EH (cell line): Measurements from ENCODE around the gene PIWIL4.
A peak's percentile ranks its signal among the peaks of the same experiment; 100 is the strongest.

Experiments
- DNase-seq: peaks from one replicate; pipeline ENCODE4 v3.0.0-alpha.2; 2015; ENCODE audit warnings: low read depth

Gene PIWIL4

GRCh38 chr11:94567181-94567670 lies at the start of gene PIWIL4:
Gene PIWIL4, plus strand, starts transcription at chr11:94567368. Its CDS starts 151 bp downstream, at chr11:94567519.
- no peak for DNase-seq

GRCh38 chr11:94518300-94518699 lies 48.9 kb upstream of the PIWIL4 start:
- no peak for DNase-seq

DNA sequence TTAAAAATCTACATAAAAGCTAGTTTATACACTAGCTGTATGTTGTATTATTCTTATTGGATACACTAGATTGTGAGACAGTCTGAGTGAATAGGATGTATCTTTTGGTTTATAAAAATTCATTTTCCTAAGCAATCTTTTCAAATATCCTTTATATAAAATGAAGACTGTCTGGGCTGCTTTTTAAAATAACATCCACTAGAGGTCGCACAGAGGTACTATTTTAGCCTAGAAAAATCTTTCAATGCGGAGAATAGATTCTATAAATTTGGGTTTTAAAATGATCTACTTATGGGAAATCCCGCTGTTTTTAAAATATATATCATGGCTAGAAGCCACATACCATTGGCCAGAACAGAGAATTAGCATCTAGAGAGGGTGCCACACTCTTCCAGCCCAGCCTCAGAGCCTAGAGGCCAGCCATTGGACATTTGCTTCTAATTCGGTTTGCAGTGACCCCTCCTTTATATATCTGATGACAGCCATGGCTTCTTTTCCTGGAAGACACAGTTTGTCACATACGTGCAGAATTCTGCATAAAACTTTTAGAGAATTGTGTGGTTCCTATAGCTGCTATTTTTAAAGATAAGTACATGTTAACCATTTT lies 47.6 kb upstream of the PIWIL4 start:
- peak; percentile 47 for DNase-seq

DNA sequence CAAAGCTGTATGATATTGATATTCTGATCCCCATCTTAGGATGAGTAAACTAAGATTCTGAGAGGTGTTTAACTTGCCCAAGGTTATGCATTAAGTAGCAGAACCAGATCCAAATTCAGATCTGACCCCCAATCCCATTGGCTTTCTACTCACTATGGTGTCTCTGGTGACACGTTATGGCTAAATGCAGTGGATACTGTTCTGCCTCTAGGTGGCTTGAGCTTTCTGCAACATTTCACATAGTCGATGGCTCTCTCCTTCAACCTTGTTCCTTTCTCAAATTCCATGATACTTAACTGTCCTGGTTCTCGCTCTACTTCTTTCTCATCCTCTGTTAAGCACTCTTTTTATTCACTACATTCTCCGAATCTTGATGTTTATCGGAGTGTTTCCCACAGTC lies 45.5 kb upstream of the PIWIL4 start:
- DNase-seq, result peak; percentile 41

GRCh38 chr11:94524341-94524740 lies 42.8 kb upstream of the PIWIL4 start:
- DNase-seq, result no peak

DNA sequence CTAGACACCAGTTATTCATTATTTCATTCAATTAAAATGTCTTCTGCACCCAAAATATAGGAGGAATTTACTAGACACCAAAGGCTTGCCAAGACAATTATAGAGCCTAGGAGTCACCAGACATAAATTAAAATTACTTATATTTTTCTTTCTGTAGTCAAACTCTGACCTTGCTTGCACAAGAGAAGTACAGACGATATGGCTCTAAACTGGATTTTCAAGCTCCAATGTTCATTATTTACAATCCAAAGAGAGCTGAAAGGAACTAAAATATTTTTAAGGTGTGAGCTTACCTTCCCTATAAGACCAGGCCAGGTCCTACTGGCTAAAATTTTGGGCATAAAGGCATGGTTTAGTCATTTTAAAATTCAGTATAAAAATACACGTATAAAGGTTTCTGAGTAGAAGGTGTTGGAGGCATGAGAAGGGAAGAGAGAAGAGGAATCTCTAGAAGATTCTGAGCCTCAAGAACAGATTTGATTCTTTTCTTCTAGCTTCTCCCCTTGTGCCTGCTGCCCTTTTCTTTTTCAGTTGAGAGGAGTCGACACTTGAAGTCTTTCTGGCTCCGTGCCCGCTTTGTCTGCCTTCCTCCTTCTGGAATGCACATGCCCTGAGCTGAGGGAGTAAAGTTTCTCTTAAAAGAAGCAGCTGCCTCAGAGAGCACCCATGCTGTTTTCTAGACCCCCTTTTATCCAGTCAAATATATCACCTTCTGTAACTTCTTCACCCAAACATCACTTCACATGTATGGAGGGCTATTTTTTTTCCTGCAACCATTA lies 41.4 kb upstream of the PIWIL4 start:
- DNase-seq, result peak; percentile 80

DNA sequence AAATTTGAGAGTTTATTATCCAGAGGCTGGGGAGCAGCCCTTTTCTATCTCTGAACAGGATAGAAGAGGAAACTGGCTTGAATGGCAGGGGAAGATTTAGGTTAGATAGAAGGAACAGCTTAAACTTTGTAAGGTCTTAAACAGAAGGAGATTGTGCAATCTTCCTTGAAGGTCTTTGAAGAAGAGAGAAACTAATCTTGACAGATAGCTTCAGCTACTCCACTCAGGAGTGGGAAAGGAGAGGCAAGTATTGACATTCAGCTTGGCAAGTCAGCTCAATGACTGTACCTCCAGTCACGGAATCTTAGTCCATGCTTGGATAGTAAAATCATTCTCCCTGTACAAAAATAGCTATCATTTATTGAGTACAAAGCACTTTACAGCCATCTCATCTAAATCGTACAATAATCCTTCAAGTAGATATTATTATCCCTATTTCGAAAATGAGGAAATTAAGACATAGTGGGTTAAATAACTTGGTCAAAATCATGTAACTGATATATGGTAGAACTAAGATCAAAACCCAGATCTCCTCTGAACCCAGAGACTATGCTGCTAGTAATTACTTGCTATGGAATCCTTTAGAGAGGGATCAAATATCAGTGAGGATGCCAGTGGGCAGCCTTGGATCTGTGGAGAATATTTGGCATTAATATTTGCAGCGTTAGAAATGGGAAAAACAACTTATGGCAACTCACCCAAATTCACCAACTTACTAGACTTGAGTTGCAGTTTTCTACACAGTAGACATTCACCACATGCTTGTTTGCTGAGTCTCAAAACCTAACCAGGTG lies 40.3 kb upstream of the PIWIL4 start:
- DNase-seq, result peak; percentile 17

DNA sequence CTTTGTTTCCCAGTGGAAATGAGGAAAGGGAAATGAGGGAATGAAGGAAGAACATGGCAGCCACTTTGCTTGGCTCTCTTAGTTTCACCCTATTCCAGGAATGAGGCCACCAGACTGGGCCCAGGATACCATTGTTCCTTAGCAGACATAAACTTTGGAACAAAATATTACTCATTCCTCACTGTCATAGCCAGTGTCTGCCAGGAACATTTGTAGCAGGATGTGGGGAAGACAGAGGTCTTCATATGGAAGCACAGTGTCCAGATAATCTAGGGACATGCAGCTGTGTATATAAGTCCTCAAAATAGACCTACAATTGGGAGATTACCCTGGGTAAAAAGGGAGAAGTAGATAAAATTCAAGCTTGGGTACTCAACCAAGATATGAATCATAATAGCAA lies 38.6 kb upstream of the PIWIL4 start:
- DNase-seq, result peak; percentile 46

DNA sequence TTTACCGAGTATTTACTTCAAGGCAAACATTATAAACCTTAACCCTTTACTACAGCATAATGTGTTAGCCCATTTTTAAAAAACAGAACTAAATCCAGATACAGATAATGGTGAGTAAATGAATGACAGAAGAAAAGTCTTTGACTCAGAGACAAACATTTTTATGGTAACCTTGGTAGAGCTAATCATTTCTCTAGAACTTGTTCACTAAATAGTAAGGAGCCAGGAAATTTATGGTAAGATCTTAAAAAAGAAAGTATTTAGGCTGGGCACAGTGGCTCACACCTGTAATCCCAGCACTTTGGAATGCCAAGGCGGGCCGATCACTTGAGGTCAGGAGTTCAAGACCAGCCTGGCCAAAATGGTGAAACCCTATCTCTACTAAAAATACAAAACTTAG lies 35.0 kb upstream of the PIWIL4 start:
- DNase-seq, result no peak

GRCh38 chr11:94533206-94533605 lies 34.0 kb upstream of the PIWIL4 start:
- no peak for DNase-seq

- no peak for DNase-seq
Measured at GRCh38 chr11:94533696-94534630, 33.2 kb upstream of the PIWIL4 start.

DNA sequence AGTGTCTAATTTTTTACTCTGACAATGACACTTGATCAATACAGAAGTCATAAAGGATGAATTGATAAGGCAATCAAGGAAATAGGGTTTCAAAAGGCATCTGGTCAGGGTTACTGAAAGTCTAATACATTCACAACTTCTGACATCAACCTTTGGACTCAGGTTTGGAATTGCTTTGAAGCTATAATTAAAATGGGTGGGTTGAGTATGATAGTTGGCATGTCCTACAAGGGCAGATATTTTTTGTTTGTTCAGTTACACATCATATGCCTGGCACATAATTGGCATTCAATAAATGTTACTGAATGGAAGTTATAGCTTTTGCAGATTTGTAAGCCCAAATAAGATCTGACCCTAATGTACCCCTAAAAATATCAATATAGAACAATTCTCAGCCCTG lies 30.8 kb upstream of the PIWIL4 start:
- no peak for DNase-seq

- DNase-seq, result peak; percentile 84
Measured at GRCh38 chr11:94537031-94537600, 30.1 kb upstream of the PIWIL4 start.

- DNase-seq, result no peak
Measured at GRCh38 chr11:94539420-94539819, 27.7 kb upstream of the PIWIL4 start.

GRCh38 chr11:94543695-94544645 lies 23.2 kb upstream of the PIWIL4 start, which contains the start of gene FUT4:
Gene FUT4, plus strand, starts transcription at chr11:94543921. Its CDS starts 213 bp downstream, at chr11:94544134.
- peak; percentile 79 for DNase-seq

DNA sequence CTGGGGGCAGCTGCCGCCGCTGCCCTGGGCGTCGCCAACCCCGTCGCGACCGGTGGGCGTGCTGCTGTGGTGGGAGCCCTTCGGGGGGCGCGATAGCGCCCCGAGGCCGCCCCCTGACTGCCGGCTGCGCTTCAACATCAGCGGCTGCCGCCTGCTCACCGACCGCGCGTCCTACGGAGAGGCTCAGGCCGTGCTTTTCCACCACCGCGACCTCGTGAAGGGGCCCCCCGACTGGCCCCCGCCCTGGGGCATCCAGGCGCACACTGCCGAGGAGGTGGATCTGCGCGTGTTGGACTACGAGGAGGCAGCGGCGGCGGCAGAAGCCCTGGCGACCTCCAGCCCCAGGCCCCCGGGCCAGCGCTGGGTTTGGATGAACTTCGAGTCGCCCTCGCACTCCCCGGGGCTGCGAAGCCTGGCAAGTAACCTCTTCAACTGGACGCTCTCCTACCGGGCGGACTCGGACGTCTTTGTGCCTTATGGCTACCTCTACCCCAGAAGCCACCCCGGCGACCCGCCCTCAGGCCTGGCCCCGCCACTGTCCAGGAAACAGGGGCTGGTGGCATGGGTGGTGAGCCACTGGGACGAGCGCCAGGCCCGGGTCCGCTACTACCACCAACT lies 22.4 kb upstream of the PIWIL4 start:
- DNase-seq, result peak; percentile 19

GRCh38 chr11:94545264-94546161 lies 21.7 kb upstream of the PIWIL4 start:
- peak; percentile 24 for DNase-seq

- no peak for DNase-seq
Measured at GRCh38 chr11:94546162-94546470, 21.1 kb upstream of the PIWIL4 start.

DNA sequence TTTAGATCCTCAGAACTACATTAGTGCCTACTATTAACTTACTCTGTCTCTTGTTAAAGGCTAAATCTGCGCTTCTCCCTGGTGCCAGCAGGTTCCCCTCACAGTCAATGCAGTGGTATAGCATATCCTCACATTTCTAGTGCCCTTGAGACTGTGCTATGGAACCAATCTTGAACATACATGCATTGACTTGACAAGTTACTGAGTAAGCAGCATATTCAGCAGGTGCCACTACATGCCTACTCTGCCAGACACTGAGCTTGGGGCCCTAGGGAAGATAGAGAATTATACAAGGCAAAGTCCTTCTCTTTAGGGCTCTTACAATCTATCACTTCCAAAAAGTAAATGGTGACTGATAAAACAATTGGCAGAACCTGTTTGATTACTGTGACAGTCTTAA lies 20.3 kb upstream of the PIWIL4 start:
- no peak for DNase-seq
